IPS DF 19.7 (cell line): Measurements from ENCODE around the gene THTPA.
"Not testable (repeated sequence)": the region's sequence is repeated elsewhere in the genome, so short reads cannot be mapped to it uniquely, and the experiment has no call there.

Experiments
- DNase-seq: peaks from one replicate; pipeline ENCODE4 v3.0.0-alpha.2; 2013; ENCODE audit warnings: low read depth, low spot score

The THTPA gene

GRCh38 chr14:23583761-23584526 is 27.9 kb downstream of the THTPA start:
- not testable (repeated sequence) for DNase-seq

DNA sequence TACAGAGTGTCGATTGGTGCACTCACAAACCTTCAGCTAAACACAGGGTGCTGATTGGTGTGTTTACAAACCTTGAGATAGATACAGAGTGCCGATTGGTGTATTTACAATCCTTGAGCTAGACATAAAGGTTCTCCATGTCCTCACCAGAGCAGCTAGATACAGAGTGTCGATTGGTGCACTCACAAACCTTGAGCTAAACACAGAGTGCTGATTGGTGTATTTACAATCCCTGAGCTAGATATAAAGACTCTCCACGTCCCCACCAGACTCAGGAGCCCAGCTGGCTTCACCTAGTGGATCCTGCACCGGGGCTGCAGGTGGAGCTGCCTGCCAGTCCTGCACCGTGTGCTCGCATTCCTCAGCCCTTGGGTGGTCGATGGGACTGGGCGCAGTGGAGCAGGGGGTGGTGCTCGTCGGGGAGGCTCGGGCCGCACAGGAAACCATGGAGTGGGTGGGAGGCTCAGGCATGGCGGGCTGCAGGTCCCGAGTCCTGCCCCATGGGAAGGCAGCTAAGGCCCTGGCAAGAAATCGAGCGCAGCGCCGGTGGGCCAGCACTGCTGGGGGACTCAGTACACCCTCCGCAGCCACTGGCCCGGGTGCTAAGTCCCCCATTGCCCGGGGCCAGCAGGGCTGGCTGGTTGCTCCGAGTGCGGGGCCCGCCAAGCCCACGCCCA is 28.6 kb downstream of the THTPA start:
- DNase-seq, result not testable (repeated sequence)

GRCh38 chr14:23588884-23589598 is 33.0 kb downstream of the THTPA start:
- no peak for DNase-seq

GRCh38 chr14:23589606-23590005 is 33.5 kb downstream of the THTPA start:
- no peak for DNase-seq

- no peak for DNase-seq
Observed at GRCh38 chr14:23590198-23590597, 34.1 kb downstream of the THTPA start.

DNA sequence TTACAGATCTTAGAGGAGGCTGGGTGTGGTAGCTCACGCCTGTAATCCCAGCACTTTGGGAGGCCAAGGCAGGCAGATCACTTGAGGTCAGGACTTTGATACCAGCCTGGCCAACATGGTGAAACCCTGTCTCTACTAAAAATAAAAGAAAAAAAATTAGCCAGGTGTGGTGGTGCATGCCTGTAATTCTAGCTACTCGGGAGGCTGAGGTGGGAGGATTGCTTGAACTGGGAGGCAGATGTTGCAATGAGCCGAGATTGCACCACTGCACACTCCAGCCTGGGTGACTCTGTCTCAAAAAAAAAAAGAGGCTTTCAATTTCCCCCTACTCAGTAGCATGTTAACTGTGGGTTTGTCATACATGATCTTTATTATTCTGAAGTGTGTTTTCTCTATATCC is 38.1 kb downstream of the THTPA start:
- not testable (repeated sequence) for DNase-seq

GRCh38 chr14:23600322-23600707 is 44.2 kb downstream of the THTPA start:
- DNase-seq, result no peak

DNA sequence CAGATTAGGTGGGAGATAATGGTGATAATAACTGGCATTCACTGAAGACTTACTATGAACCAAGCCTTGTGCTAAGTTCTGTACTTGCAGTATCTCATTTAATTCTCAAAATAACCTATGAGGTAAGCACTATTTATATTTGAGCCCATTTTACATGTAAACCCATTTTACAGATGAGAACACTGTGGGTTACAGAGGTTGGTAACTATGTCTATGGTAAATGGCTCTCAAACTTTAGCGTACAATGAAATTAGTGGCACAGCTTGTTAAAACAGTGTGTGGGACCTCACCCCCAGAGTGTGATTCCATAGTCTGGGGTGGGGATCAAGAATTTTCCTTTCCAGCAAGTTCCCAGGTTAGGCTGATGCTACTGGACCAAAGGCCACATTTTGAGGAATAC is 44.7 kb downstream of the THTPA start:
- no peak for DNase-seq

DNA sequence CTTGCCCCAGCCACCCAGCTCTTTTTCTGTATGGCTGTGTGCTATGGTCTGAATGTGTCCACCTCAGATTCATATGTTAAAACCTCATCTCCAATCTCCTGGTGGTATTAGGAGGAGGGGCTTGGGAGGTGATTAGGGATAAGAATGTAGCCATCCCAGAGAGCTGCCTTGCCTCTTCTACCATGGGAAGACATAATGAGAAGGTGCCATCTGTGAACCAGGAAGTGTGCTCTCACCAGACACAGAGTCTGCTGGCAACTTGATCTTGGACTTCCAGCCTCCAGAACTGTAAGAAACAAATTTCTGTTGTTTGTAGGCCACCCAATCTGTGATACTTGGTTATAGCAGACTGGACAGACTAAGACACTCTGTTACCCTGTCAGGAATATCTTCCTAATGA is 45.4 kb downstream of the THTPA start:
- no peak for DNase-seq

- DNase-seq, result no peak
Observed at GRCh38 chr14:23601845-23602180, 45.7 kb downstream of the THTPA start.

DNA sequence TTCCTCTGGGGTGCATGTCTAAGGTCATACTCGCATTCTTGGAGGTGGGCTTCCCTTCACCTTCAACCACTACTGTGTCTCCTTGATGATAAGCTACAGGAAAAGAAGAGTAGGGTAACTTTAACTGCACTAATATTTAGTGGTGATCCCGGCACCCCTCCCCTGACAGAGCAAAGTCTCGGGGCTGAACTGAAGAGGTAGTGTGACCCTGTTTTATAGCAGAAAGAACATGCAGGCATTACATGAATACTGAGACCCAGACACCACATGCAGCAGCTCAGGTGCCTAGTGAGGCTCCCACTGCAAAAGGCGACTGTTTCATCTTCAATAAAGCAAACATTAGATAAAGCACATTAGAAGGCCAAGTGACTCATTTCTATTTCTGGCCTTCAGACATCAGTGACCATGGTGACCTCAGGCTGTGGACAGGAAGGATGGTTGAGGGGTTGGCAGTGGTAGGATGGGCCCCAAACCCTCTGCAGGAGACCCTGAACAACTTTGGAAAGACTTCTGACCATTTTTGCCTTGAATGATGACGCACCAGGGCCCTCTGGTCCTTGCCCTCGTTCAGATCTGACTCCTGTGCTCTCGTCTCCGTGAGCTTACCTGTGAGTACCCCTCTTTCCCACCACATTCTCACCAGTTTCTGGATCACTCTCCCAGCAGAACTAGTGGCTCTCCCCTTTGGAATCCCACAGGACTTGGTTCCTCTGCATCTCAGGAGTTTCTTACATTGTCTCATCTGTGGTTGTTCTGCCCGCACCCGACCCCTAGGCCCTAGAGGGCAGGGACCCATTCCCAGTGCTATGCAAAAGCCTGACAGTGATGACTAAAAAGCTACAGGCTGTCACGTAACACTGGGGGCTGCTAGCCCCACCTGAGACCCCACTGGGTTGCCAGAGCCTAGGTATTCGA is 46.4 kb downstream of the THTPA start:
- no peak for DNase-seq

DNA sequence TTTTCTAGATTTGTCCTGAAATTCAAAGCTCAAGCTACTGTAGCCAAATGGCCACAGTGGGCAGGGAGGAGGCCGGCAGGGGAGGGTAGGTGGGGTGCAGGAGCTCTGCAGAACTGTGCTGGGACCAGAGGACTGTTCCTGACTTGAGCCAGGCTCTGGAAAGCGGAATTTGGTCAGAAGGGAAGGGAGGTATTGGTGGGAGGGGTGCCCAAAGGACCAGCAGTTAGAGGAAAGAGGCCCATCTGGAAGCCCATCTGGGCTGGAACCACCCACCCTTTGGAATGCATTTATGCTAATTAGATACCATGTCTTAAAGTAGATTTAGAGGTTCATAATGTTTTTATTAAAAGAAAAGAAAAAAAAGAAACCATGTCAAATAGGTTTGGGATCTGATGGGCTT is 47.0 kb downstream of the THTPA start:
- no peak for DNase-seq

GRCh38 chr14:23604148-23604547 is 48.1 kb downstream of the THTPA start:
- no peak for DNase-seq

GRCh38 chr14:23604675-23605170 is 48.7 kb downstream of the THTPA start:
- no peak for DNase-seq

DNA sequence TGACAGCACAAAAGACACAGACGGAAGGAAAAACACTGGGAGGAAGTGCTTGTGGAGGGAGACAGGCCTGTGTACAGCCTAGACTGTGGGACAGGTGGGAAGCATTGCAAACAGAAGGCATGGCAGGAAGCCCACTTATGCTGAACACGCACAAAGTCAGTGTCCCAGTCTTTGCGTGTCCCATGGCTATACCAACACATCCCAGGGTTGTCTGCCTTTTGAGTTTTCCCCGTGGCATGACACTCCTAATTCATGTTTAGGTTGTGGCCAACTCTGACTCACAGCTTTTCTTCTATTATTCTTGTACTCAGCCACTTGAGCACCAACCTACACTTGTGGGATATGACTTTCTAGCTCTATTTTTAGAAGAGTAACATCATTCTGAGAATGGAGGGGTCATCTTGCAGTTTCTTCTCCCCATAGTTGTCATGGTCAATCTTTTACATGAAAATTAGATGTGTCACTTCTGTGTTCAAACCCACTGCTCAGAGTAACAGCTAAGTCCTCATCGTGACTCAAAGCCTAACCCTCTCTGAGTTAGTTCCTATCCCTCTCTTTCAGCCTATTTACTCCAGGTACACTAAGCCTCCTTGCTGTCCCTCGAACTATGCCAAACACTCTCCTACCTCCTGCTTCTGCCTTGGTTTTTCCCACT is 50.0 kb downstream of the THTPA start:
- no peak for DNase-seq

DNA sequence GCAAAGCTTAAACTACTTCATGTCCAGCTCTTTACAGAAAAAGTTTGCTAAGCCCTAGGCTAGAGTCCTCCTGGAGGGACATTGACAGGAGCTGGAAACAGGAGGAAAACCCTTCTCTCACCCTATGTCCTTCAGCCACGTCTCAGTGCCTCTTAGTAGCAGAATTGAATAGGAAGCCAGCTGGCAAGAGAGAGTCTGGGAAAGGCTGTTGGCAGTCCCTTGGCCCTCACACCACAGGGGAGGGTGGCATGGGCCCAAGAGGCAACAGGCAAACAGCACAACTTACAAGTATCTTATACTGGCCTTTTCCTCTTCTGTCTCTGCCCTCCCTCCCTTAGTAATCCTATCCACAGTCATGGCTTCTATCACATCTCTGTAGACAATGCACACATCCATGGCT is 52.4 kb downstream of the THTPA start:
- DNase-seq, result no peak

- no peak for DNase-seq
Observed at GRCh38 chr14:23609001-23609400, 52.9 kb downstream of the THTPA start.

DNA sequence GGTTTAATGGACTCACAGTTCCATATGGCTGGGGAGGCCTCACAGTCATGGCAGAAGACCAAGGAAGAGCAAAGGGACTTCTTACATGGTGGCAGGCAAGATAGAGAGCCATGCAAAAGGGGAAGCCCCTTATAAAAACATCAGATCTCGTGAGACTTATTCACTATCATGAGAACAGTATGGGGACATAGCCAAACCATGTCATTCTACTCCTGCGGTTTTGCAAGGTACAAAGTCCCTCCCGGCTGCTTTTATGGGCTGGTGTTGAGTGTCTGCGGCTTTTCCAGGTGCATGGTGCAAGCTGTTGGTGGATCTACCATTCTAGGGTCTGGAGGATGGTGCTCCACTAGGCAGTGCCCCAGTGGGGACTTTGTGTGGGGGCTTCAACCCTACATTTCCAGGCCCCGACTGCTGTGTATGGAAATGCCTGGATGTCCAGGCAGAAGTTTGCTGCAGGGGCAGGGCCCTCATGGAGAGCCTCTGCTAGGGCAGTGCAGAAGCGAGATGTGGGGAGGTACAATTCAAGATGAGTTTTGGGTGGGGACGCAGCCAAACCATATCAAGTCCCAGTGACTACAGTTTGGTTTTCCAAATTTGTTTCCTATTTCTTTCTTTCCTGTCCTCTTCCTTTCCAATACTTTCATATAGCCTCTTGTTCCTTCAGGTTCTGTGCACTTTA is 53.5 kb downstream of the THTPA start:
- not testable (repeated sequence) for DNase-seq
